Coronary artery (tissue), 2 donors: ENCODE results near the gene ADCY9.

Experiments used
- DNase-seq: peaks from one replicate; pipeline ENCODE4 v3.0.0-alpha.2; 2017; ENCODE audit warnings: low spot score
- H3K27ac ChIP-seq, 2 donors: fragments of 200-600 bp; sonication (generic); one replicate each; pipeline ENCODE4 v1.5.1; 2016 to 2019
- H3K4me3 ChIP-seq: fragments of 200-600 bp; sonication (generic); 2 replicates; pipeline ENCODE4 v1.5.1; 2016; ENCODE audit warnings: mild to moderate bottlenecking, moderate library complexity
- CTCF ChIP-seq: fragments of 200-600 bp; sonication (generic); IDR thresholded peaks from one replicate; pipeline ENCODE4 v1.5.1; 2019; ENCODE audit warnings: antibody characterized with exemption

The ADCY9 gene

GRCh38 chr16:4152267-4152666, 36.0 kb upstream of the ADCY9 start:
- DNase-seq: no peak
- H3K27ac ChIP-seq: no peak overlapping the region
- TF ChIP-seq CTCF: no peak
- H3K4me3 ChIP-seq: no peak overlapping the region

GRCh38 chr16:4147236-4147635, 31.0 kb upstream of the ADCY9 start:
- no peak for DNase-seq
- Histone ChIP-seq H3K27ac (no peak overlapping the region), H3K4me3 (no peak overlapping the region)
- TF ChIP-seq CTCF: no peak

- Histone ChIP-seq H3K27ac (no peak overlapping the region), H3K4me3 (no peak overlapping the region)
- TF ChIP-seq CTCF: no peak
- DNase-seq: no peak
These were observed 26.0 kb upstream of the ADCY9 start for GRCh38 chr16:4142268-4142667.

- no peak for DNase-seq
- no peak overlapping the region for H3K27ac ChIP-seq
- no peak overlapping the region for H3K4me3 ChIP-seq
- no peak for TF ChIP-seq CTCF
These were observed 25.4 kb upstream of the ADCY9 start for GRCh38 chr16:4141604-4142003.

- Histone ChIP-seq H3K4me3 (no peak overlapping the region), H3K27ac (no peak overlapping the region)
- TF ChIP-seq CTCF: no peak
- DNase-seq: no peak
These were observed 24.4 kb upstream of the ADCY9 start for GRCh38 chr16:4140652-4141051.

GRCh38 chr16:4139968-4140367, 23.7 kb upstream of the ADCY9 start:
- H3K4me3 ChIP-seq: no peak overlapping the region
- no peak overlapping the region for H3K27ac ChIP-seq
- TF ChIP-seq CTCF: no peak
- no peak for DNase-seq

GRCh38 chr16:4138713-4139112, 22.5 kb upstream of the ADCY9 start:
- H3K4me3 ChIP-seq: no peak overlapping the region
- DNase-seq: no peak
- no peak overlapping the region for H3K27ac ChIP-seq
- no peak for TF ChIP-seq CTCF
